Loucy (cell line): Measurements from ENCODE around the gene COL6A2.

Experiments used
- EZH2phosphoT487 ChIP-seq: fragments of 200-600 bp; IDR thresholded peaks from 2 replicates; pipeline ENCODE4 v1.6.1; 2018; ENCODE audit warnings: antibody characterized with exemption, mild to moderate bottlenecking, moderate library complexity, borderline replicate concordance
- TF ChIP-seq, protein P1 (sequence below): fragments of 200-600 bp; sonication (generic); conservative IDR thresholded peaks from 2 replicates; pipeline ENCODE4 v1.5.1; 2014; ENCODE audit warnings: mild to moderate bottlenecking, antibody characterized with exemption, low read length

DNA sequence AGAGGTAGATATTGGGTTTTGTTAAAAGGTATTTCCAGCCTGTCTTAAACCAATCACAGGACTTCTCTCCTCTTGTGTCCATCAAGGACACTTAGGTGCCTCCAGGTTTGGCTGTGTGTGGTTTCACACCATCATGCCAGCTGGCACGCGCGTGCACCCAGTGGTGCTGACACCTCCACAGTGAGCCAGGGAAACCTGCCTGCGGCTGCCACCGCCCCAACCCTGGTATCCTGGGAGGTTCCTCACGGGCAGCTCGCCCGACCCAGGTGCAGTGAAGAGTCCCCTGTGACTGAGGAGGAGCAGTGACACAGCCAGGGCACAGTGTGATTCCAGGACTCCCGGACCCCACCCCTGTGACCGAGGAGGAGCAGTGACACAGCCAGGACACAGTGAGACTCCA is 13.2 kb upstream of the COL6A2 start:
- TF ChIP-seq, protein P1, sequence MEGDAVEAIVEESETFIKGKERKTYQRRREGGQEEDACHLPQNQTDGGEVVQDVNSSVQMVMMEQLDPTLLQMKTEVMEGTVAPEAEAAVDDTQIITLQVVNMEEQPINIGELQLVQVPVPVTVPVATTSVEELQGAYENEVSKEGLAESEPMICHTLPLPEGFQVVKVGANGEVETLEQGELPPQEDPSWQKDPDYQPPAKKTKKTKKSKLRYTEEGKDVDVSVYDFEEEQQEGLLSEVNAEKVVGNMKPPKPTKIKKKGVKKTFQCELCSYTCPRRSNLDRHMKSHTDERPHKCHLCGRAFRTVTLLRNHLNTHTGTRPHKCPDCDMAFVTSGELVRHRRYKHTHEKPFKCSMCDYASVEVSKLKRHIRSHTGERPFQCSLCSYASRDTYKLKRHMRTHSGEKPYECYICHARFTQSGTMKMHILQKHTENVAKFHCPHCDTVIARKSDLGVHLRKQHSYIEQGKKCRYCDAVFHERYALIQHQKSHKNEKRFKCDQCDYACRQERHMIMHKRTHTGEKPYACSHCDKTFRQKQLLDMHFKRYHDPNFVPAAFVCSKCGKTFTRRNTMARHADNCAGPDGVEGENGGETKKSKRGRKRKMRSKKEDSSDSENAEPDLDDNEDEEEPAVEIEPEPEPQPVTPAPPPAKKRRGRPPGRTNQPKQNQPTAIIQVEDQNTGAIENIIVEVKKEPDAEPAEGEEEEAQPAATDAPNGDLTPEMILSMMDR, result no peak
- no peak for TF ChIP-seq EZH2phosphoT487
